SK-N-SH treated with all-trans-retinoic acid at 6 μM for 48 hours (cell line): Measurements from ENCODE around the gene HSP90B1.

Source experiments
- ATAC-seq: fragments of 200-7000 bp; cut with Tn5 transposase; 3 replicates; pipeline ENCODE4 v1.9.1; 2020; ENCODE audit warnings: mild to moderate bottlenecking, moderate library complexity
- ARNTL ChIP-seq: fragments of 450-650 bp; formaldehyde crosslinking; IDR thresholded peaks from 2 replicates; pipeline ENCODE4 v1.5.0; 2020; ENCODE audit warnings: low read depth, mild to moderate bottlenecking, moderate library complexity, borderline replicate concordance
- CSDC2 ChIP-seq: fragments of 250-450 bp; sonication (Bioruptor Pico); IDR thresholded peaks from 2 replicates; pipeline ENCODE4 v1.5.0; 2020; ENCODE audit warnings: mild to moderate bottlenecking, moderate library complexity
- ESRRG ChIP-seq: fragments of 250-450 bp; sonication (Bioruptor Pico); IDR thresholded peaks from 2 replicates; pipeline ENCODE4 v1.6.1; 2021; ENCODE audit warnings: mild to moderate bottlenecking
- GLIS3 ChIP-seq: fragments of 250-450 bp; sonication (Bioruptor Pico); IDR thresholded peaks from 2 replicates; pipeline ENCODE4 v1.5.0; 2020; ENCODE audit warnings: mild to moderate bottlenecking, moderate library complexity
- ISL1 ChIP-seq: fragments of 250-450 bp; sonication (Bioruptor Pico); IDR thresholded peaks from 2 replicates; pipeline ENCODE4 v2.1.2; 2022; ENCODE audit warnings: mild to moderate bottlenecking, moderate library complexity
- OSR1 ChIP-seq: fragments of 250-450 bp; sonication (Bioruptor Pico); IDR thresholded peaks from 2 replicates; pipeline ENCODE4 v1.8.0; 2022; ENCODE audit warnings: moderate library complexity, mild to moderate bottlenecking, inconsistent platforms
- PPARA ChIP-seq: fragments of 250-450 bp; sonication (Bioruptor Pico); IDR thresholded peaks from 2 replicates; pipeline ENCODE4 v1.5.0; 2020; ENCODE audit warnings: mild to moderate bottlenecking, borderline replicate concordance
- RARB ChIP-seq: fragments of 250-450 bp; sonication (Bioruptor Pico); IDR thresholded peaks from 2 replicates; pipeline ENCODE4 v1.8.0; 2021; ENCODE audit warnings: mild to moderate bottlenecking, moderate library complexity
- SNAI2 ChIP-seq: fragments of 250-450 bp; sonication (Bioruptor Pico); IDR thresholded peaks from 2 replicates; pipeline ENCODE4 v1.5.0; 2020; ENCODE audit warnings: mild to moderate bottlenecking, moderate library complexity
- TCF4 ChIP-seq: fragments of 250-450 bp; sonication (Bioruptor Pico); IDR thresholded peaks from 2 replicates; pipeline ENCODE4 v1.8.0; 2021; ENCODE audit warnings: mild to moderate bottlenecking, moderate library complexity, borderline replicate concordance
- TOX ChIP-seq: fragments of 250-450 bp; sonication (Bioruptor Pico); IDR thresholded peaks from 2 replicates; pipeline ENCODE4 v1.8.0; 2021; ENCODE audit warnings: mild to moderate bottlenecking, moderate library complexity, borderline replicate concordance
- ZC3H10 ChIP-seq: fragments of 250-450 bp; sonication (Bioruptor Pico); IDR thresholded peaks from 2 replicates; pipeline ENCODE4 v1.5.1; 2021; ENCODE audit warnings: mild to moderate bottlenecking, moderate library complexity
- ZFP3 ChIP-seq: fragments of 250-450 bp; sonication (Bioruptor Pico); IDR thresholded peaks from 2 replicates; pipeline ENCODE4 v1.5.0; 2020; ENCODE audit warnings: mild to moderate bottlenecking, moderate library complexity
- ZFP30 ChIP-seq: fragments of 450-650 bp; formaldehyde crosslinking; IDR thresholded peaks from 2 replicates; pipeline ENCODE4 v1.5.0; 2022; ENCODE audit warnings: mild to moderate bottlenecking, moderate library complexity
- ZNF70 ChIP-seq: fragments of 450-650 bp; formaldehyde crosslinking; IDR thresholded peaks from 2 replicates; pipeline ENCODE4 v1.5.0; 2020; ENCODE audit warnings: mild to moderate bottlenecking, moderate library complexity
- ZNF8 ChIP-seq: fragments of 450-650 bp; formaldehyde crosslinking; IDR thresholded peaks from 2 replicates; pipeline ENCODE4 v1.5.0; 2020; ENCODE audit warnings: mild to moderate bottlenecking, moderate library complexity
- TF ChIP-seq, protein P1 (sequence below): fragments of 250-450 bp; sonication (Bioruptor Pico); IDR thresholded peaks from 2 replicates; pipeline ENCODE4 v1.5.1; 2021; ENCODE audit warnings: mild to moderate bottlenecking, moderate library complexity
- TF ChIP-seq, protein P2 (sequence below): fragments of 250-450 bp; sonication (Bioruptor Pico); IDR thresholded peaks from 2 replicates; pipeline ENCODE4 v1.8.0; 2020; ENCODE audit warnings: mild to moderate bottlenecking, moderate library complexity, borderline replicate concordance
- TF ChIP-seq, protein P3 (sequence below): fragments of 250-450 bp; sonication (Bioruptor Pico); IDR thresholded peaks from 2 replicates; pipeline ENCODE4 v1.5.1; 2020; ENCODE audit warnings: low read depth, mild to moderate bottlenecking, moderate library complexity

Gene HSP90B1

GRCh38 chr12:103952497-103952896 is 22.3 kb downstream of the HSP90B1 start (continued):
- TF ChIP-seq, protein P1, sequence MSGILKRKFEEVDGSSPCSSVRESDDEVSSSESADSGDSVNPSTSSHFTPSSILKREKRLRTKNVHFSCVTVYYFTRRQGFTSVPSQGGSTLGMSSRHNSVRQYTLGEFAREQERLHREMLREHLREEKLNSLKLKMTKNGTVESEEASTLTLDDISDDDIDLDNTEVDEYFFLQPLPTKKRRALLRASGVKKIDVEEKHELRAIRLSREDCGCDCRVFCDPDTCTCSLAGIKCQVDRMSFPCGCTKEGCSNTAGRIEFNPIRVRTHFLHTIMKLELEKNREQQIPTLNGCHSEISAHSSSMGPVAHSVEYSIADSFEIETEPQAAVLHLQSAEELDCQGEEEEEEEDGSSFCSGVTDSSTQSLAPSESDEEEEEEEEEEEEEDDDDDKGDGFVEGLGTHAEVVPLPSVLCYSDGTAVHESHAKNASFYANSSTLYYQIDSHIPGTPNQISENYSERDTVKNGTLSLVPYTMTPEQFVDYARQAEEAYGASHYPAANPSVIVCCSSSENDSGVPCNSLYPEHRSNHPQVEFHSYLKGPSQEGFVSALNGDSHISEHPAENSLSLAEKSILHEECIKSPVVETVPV (CRISPR knock-in tag): no peak
- TF ChIP-seq, all 23 proteins: peak for 0

GRCh38 chr12:103955811-103956508 is 25.8 kb downstream of the HSP90B1 start:
- no peak for TF ChIP-seq ZFP3 (CRISPR knock-in tag)
- no peak for TF ChIP-seq ESRRG (CRISPR knock-in tag)
- no peak for TF ChIP-seq TCF4 (CRISPR knock-in tag)
- peak; percentile 29 for ATAC-seq

GRCh38 chr12:103956509-103957027 is 26.4 kb downstream of the HSP90B1 start:
- ATAC-seq: peak; percentile 71

GRCh38 chr12:103957865-103958388 is 27.7 kb downstream of the HSP90B1 start:
- ATAC-seq: no peak
- TF ChIP-seq, protein P2, sequence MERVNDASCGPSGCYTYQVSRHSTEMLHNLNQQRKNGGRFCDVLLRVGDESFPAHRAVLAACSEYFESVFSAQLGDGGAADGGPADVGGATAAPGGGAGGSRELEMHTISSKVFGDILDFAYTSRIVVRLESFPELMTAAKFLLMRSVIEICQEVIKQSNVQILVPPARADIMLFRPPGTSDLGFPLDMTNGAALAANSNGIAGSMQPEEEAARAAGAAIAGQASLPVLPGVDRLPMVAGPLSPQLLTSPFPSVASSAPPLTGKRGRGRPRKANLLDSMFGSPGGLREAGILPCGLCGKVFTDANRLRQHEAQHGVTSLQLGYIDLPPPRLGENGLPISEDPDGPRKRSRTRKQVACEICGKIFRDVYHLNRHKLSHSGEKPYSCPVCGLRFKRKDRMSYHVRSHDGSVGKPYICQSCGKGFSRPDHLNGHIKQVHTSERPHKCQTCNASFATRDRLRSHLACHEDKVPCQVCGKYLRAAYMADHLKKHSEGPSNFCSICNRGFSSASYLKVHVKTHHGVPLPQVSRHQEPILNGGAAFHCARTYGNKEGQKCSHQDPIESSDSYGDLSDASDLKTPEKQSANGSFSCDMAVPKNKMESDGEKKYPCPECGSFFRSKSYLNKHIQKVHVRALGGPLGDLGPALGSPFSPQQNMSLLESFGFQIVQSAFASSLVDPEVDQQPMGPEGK (CRISPR knock-in tag): no peak
- TF ChIP-seq, protein P3, sequence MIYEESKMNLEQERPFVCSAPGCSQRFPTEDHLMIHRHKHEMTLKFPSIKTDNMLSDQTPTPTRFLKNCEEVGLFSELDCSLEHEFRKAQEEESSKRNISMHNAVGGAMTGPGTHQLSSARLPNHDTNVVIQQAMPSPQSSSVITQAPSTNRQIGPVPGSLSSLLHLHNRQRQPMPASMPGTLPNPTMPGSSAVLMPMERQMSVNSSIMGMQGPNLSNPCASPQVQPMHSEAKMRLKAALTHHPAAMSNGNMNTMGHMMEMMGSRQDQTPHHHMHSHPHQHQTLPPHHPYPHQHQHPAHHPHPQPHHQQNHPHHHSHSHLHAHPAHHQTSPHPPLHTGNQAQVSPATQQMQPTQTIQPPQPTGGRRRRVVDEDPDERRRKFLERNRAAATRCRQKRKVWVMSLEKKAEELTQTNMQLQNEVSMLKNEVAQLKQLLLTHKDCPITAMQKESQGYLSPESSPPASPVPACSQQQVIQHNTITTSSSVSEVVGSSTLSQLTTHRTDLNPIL: no peak
- no peak for TF ChIP-seq GLIS3 (CRISPR knock-in tag)
- TF ChIP-seq OSR1 (CRISPR knock-in tag): no peak

More at GRCh38 chr12:103956509-103957027, 26.4 kb downstream of the HSP90B1 start:
- no peak for TF ChIP-seq ISL1 (CRISPR knock-in tag)
- TF ChIP-seq, protein P2 (CRISPR knock-in tag): no peak
- TF ChIP-seq TOX: no peak

GRCh38 chr12:103958621-103959020 is 28.4 kb downstream of the HSP90B1 start:
- TF ChIP-seq ESRRG (CRISPR knock-in tag) (no peak), ZFP30 (CRISPR knock-in tag) (no peak), TCF4 (CRISPR knock-in tag) (no peak), CSDC2 (no peak)
- TF ChIP-seq, protein P1 (CRISPR knock-in tag): no peak
- ATAC-seq: no peak

DNA sequence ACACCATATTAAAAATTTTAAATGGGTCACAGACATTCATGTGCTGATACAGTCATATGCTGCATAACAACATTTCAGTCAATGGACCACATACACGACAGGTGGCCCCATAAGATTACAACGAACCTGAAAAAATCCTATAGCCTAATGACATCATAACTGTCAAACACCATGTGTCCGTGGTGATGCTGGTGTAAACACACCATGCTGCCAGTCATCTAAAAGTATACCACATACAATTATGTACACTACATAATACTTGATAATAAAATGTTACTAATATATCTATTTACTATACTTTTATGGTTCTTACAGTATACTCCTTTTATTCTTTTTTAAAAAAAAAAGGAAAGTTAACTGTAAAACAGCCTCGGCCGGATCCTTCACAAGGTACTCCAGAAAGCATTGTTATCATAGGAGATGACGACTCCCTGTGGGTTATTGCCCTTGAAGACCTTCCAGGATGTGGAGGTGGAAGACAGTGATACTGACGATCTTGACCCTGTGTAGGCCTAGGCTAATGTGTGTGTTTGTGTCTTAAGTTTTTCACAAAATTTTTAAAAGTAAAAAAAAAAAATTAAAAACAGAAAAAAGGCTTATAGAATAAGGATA is 30.5 kb downstream of the HSP90B1 start:
- no peak for ATAC-seq
- TF ChIP-seq ZC3H10 (CRISPR knock-in tag): no peak
- no peak for TF ChIP-seq ZFP3 (CRISPR knock-in tag)
- TF ChIP-seq, protein P1 (CRISPR knock-in tag): no peak
- TF ChIP-seq ARNTL (CRISPR knock-in tag): no peak
- TF ChIP-seq ISL1 (CRISPR knock-in tag): no peak
- TF ChIP-seq ZNF70: no peak
- TF ChIP-seq TCF4 (CRISPR knock-in tag): no peak
- no peak for TF ChIP-seq PPARA (CRISPR knock-in tag)
- TF ChIP-seq ZFP30 (CRISPR knock-in tag): no peak
- no peak for TF ChIP-seq RARB (CRISPR knock-in tag)
- TF ChIP-seq, protein P3: no peak
- TF ChIP-seq TOX: no peak
- TF ChIP-seq ZNF8: no peak
- TF ChIP-seq SNAI2 (CRISPR knock-in tag): no peak
